HG03064 (cell line): ENCODE data around the gene RXRA.

ENCODE experiments used
- ATAC-seq: cut with Tn5 transposase; IDR thresholded peaks from one replicate; pipeline ENCODE4 v1.9.1; 2021; ENCODE audit warnings: low read depth; ENCODE audit not compliant: unreplicated experiment

RXRA gene

GRCh38 chr9:134348404-134349155 lies 22.3 kb downstream of the RXRA start:
- no peak for ATAC-seq

- no peak for ATAC-seq
Measured at GRCh38 chr9:134349936-134350335, 23.7 kb downstream of the RXRA start.

- no peak for ATAC-seq
Measured at GRCh38 chr9:134350416-134350994, 24.2 kb downstream of the RXRA start.

GRCh38 chr9:134351606-134352176 lies 25.4 kb downstream of the RXRA start:
- ATAC-seq: no peak

- ATAC-seq: no peak
Measured at GRCh38 chr9:134352247-134352933, 26.1 kb downstream of the RXRA start.

- no peak for ATAC-seq
Measured at GRCh38 chr9:134353539-134353938, 27.3 kb downstream of the RXRA start.

GRCh38 chr9:134355158-134355557 lies 28.9 kb downstream of the RXRA start:
- no peak for ATAC-seq

- no peak for ATAC-seq
Measured at GRCh38 chr9:134355561-134356279, 29.5 kb downstream of the RXRA start.

- no peak for ATAC-seq
Measured at GRCh38 chr9:134356496-134357470, 30.5 kb downstream of the RXRA start.

GRCh38 chr9:134357631-134358025 lies 31.4 kb downstream of the RXRA start:
- ATAC-seq: no peak

- ATAC-seq: no peak
Measured at GRCh38 chr9:134358026-134358661, 31.9 kb downstream of the RXRA start.

GRCh38 chr9:134358662-134359319 lies 32.5 kb downstream of the RXRA start:
- no peak for ATAC-seq

GRCh38 chr9:134359493-134360179 lies 33.4 kb downstream of the RXRA start:
- no peak for ATAC-seq

- ATAC-seq: no peak
Measured at GRCh38 chr9:134360180-134360759, 34.0 kb downstream of the RXRA start.

GRCh38 chr9:134360897-134361296 lies 34.6 kb downstream of the RXRA start:
- no peak for ATAC-seq

GRCh38 chr9:134361426-134361825 lies 35.2 kb downstream of the RXRA start:
- no peak for ATAC-seq

GRCh38 chr9:134361843-134362414 lies 35.7 kb downstream of the RXRA start:
- ATAC-seq: no peak
